Measurements from ENCODE around the gene ABCC8.
"Not testable (repeated sequence)": the region's sequence is repeated elsewhere in the genome, so short reads cannot be mapped to it uniquely, and the experiment has no call there.

ABCC8 gene

GRCh38 chr11:17434108-17434507, 42.5 kb downstream of the ABCC8 start:
- Histone ChIP-seq H3K27me3 (ENCODE audit: control insufficient read depth, insufficient read depth, low read length) (0 out of 2 replicates have a peak, but pooled peaks cover 3% of the 10 kb centered on the region), H3K36me3 (ENCODE audit: control insufficient read depth, insufficient read depth, low read length) (no peaks in the 10 kb centered on the region), H3K27ac (ENCODE audit: low read length) (no peak overlapping the region), H3K4me1 (ENCODE audit: control insufficient read depth, insufficient read depth, low read length) (no peaks in the 10 kb centered on the region), H3K4me3 (ENCODE audit: low read length) (no peak overlapping the region), H3K9me3 (ENCODE audit: control insufficient read depth, insufficient read depth, low read length) (no peaks in the 10 kb centered on the region)
- WGBS (ENCODE audit: insufficient coverage, insufficient read length): no CpG with 5 or more reads among the region's 4 CpGs
- no peak for DNase-seq (ENCODE audit: low read depth, low spot score)

- no peaks in the 10 kb centered on the region for H3K36me3 ChIP-seq (ENCODE audit: control insufficient read depth, insufficient read depth, low read length)
- no peak for DNase-seq (ENCODE audit: low read depth, low spot score)
- WGBS (ENCODE audit: insufficient coverage, insufficient read length): no CpG with 5 or more reads among the region's 7 CpGs
- H3K4me1 ChIP-seq (ENCODE audit: control insufficient read depth, insufficient read depth, low read length): no peaks in the 10 kb centered on the region
- H3K9me3 ChIP-seq (ENCODE audit: control insufficient read depth, insufficient read depth, low read length): no peaks in the 10 kb centered on the region
- H3K4me3 ChIP-seq (ENCODE audit: low read length): no peak overlapping the region
- H3K27ac ChIP-seq (ENCODE audit: low read length): no peak overlapping the region
- no peaks in the 10 kb centered on the region for H3K27me3 ChIP-seq (ENCODE audit: control insufficient read depth, insufficient read depth, low read length)
Observed at GRCh38 chr11:17432002-17432401, 44.6 kb downstream of the ABCC8 start.

GRCh38 chr11:17431139-17431538, 45.5 kb downstream of the ABCC8 start:
- no peak for DNase-seq (ENCODE audit: low read depth, low spot score)
- no peaks in the 10 kb centered on the region for H3K27me3 ChIP-seq (ENCODE audit: control insufficient read depth, insufficient read depth, low read length)
- WGBS (ENCODE audit: insufficient coverage, insufficient read length): no CpG with 5 or more reads among the region's 8 CpGs
- no peak overlapping the region for H3K4me3 ChIP-seq (ENCODE audit: low read length)
- no peaks in the 10 kb centered on the region for H3K4me1 ChIP-seq (ENCODE audit: control insufficient read depth, insufficient read depth, low read length)
- no peak overlapping the region for H3K27ac ChIP-seq (ENCODE audit: low read length)
- H3K36me3 ChIP-seq (ENCODE audit: control insufficient read depth, insufficient read depth, low read length): no peaks in the 10 kb centered on the region
- no peaks in the 10 kb centered on the region for H3K9me3 ChIP-seq (ENCODE audit: control insufficient read depth, insufficient read depth, low read length)

- H3K27me3 ChIP-seq (ENCODE audit: control insufficient read depth, insufficient read depth, low read length): no peaks in the 10 kb centered on the region
- no peaks in the 10 kb centered on the region for H3K4me1 ChIP-seq (ENCODE audit: control insufficient read depth, insufficient read depth, low read length)
- H3K27ac ChIP-seq (ENCODE audit: low read length): no peak overlapping the region
- no peak overlapping the region for H3K4me3 ChIP-seq (ENCODE audit: low read length)
- no CpG with 5 or more reads among the region's 13 CpGs for WGBS (ENCODE audit: insufficient coverage, insufficient read length)
- no peak for DNase-seq (ENCODE audit: low read depth, low spot score)
- no peaks in the 10 kb centered on the region for H3K9me3 ChIP-seq (ENCODE audit: control insufficient read depth, insufficient read depth, low read length)
- no peaks in the 10 kb centered on the region for H3K36me3 ChIP-seq (ENCODE audit: control insufficient read depth, insufficient read depth, low read length)
Observed at GRCh38 chr11:17430616-17431015, 46.0 kb downstream of the ABCC8 start.

GRCh38 chr11:17428925-17429324, 47.7 kb downstream of the ABCC8 start:
- H3K4me3 ChIP-seq (ENCODE audit: low read length): no peak overlapping the region
- H3K9me3 ChIP-seq (ENCODE audit: control insufficient read depth, insufficient read depth, low read length): no peaks in the 10 kb centered on the region
- no peaks in the 10 kb centered on the region for H3K36me3 ChIP-seq (ENCODE audit: control insufficient read depth, insufficient read depth, low read length)
- H3K27ac ChIP-seq (ENCODE audit: low read length): no peak overlapping the region
- H3K4me1 ChIP-seq (ENCODE audit: control insufficient read depth, insufficient read depth, low read length): no peaks in the 10 kb centered on the region
- H3K27me3 ChIP-seq (ENCODE audit: control insufficient read depth, insufficient read depth, low read length): no peaks in the 10 kb centered on the region
- WGBS (ENCODE audit: insufficient coverage, insufficient read length): no CpG with 5 or more reads among the region's 3 CpGs
- DNase-seq (ENCODE audit: low read depth, low spot score): no peak

DNA sequence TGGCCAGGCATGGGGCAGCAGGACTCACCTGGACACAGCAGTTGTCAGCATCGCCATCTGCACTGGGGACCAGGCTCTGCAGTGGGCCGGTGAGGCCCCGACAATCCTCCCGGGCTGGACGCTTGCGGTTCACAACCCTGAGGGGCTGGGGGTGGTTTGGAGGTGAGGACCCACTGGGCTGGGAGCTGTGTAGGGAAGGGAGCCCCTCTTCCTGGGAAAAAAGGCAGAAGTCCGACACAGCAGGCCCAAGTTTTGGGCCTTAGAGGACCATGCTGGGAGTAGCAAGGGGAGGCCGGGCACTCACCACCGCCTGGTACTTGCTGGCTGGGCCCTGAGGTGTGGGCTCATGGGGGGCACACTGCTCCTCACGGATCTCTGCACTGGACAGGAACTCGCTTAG, 48.4 kb downstream of the ABCC8 start:
- Histone ChIP-seq H3K4me1 (ENCODE audit: control insufficient read depth, insufficient read depth, low read length) (no peaks in the 10 kb centered on the region), H3K36me3 (ENCODE audit: control insufficient read depth, insufficient read depth, low read length) (no peaks in the 10 kb centered on the region), H3K4me3 (ENCODE audit: low read length) (no peak overlapping the region), H3K9me3 (ENCODE audit: control insufficient read depth, insufficient read depth, low read length) (no peaks in the 10 kb centered on the region), H3K27ac (ENCODE audit: low read length) (no peak overlapping the region), H3K27me3 (ENCODE audit: control insufficient read depth, insufficient read depth, low read length) (no peaks in the 10 kb centered on the region)
- no CpG with 5 or more reads among the region's 11 CpGs for WGBS (ENCODE audit: insufficient coverage, insufficient read length)
- DNase-seq (ENCODE audit: low read depth, low spot score): no peak

DNA sequence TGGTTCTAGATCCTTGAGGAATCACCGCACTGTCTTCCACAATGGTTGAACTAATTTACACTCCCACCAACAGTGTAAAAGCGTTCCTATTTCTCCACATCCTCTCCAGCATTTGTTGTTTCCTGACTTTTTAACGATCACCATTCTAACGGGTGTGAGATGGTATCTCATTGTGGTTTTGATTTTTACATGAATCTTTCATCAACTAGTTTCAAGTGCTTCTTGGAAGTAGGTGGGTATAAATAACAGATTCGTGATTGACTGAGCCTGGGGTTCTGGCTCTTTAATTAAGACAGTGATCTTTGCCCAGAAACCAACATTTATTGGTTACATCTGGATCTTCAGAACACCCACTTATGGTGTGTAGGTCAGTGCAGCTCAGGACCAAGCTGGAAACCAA, 50.4 kb downstream of the ABCC8 start:
- not testable (repeated sequence) for H3K36me3 ChIP-seq (ENCODE audit: control insufficient read depth, insufficient read depth, low read length); H3K9me3 ChIP-seq (ENCODE audit: control insufficient read depth, insufficient read depth, low read length); H3K27me3 ChIP-seq (ENCODE audit: control insufficient read depth, insufficient read depth, low read length); DNase-seq (ENCODE audit: low read depth, low spot score); H3K27ac ChIP-seq (ENCODE audit: low read length); H3K4me3 ChIP-seq (ENCODE audit: low read length); H3K4me1 ChIP-seq (ENCODE audit: control insufficient read depth, insufficient read depth, low read length)
- WGBS (ENCODE audit: insufficient coverage, insufficient read length): no CpG with 5 or more reads among the region's 5 CpGs

DNA sequence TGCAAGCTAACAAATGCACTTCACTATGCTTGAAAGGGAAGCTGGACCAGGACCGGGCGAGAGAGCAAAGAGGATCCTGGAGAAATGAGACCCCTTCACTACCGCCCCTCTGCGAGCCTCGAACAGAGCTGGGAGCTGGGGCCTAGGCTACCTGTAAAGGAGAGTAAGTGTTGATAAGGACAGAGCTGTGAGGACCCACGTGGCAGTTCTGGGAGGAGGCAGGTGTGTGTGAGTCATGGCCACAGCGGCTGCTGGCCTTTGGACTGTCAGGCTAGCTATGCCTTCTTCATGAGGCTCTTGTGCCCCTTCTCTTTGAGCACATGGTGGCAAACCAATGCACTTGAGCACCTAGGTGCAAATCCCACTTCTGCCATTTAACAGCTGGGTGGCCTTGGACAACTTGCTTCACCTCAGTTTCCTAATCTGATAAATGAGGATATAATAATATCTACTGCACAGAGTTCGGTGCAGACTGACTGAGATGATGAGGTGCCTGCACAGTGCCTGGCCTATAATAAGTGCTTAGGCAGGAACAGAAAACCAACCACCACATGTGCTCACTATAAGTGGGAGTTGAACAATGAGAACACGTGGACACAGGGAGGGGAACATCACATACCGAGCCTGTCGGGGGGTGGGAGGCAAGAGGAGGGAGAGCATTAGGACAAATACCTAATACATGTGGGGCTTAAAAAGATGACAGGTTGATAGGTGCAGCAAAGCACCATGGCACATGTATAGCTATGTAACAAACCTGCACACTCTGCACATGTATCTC, 52.9 kb downstream of the ABCC8 start:
- no peak overlapping the region for H3K4me3 ChIP-seq (ENCODE audit: low read length)
- H3K27ac ChIP-seq (ENCODE audit: low read length): no peak overlapping the region
- H3K4me1 ChIP-seq (ENCODE audit: control insufficient read depth, insufficient read depth, low read length): no peaks in the 10 kb centered on the region
- H3K27me3 ChIP-seq (ENCODE audit: control insufficient read depth, insufficient read depth, low read length): no peaks in the 10 kb centered on the region
- no CpG with 5 or more reads among the region's 11 CpGs for WGBS (ENCODE audit: insufficient coverage, insufficient read length)
- DNase-seq (ENCODE audit: low read depth, low spot score): no peak
- H3K9me3 ChIP-seq (ENCODE audit: control insufficient read depth, insufficient read depth, low read length): no peaks in the 10 kb centered on the region
- H3K36me3 ChIP-seq (ENCODE audit: control insufficient read depth, insufficient read depth, low read length): no peaks in the 10 kb centered on the region

- H3K27ac ChIP-seq (ENCODE audit: low read length): no peak overlapping the region
- no peak for DNase-seq (ENCODE audit: low read depth, low spot score)
- WGBS (ENCODE audit: insufficient coverage, insufficient read length): no CpG with 5 or more reads among the region's 4 CpGs
- no peaks in the 10 kb centered on the region for H3K36me3 ChIP-seq (ENCODE audit: control insufficient read depth, insufficient read depth, low read length)
- no peaks in the 10 kb centered on the region for H3K27me3 ChIP-seq (ENCODE audit: control insufficient read depth, insufficient read depth, low read length)
- H3K4me1 ChIP-seq (ENCODE audit: control insufficient read depth, insufficient read depth, low read length): no peaks in the 10 kb centered on the region
- no peak overlapping the region for H3K4me3 ChIP-seq (ENCODE audit: low read length)
- no peaks in the 10 kb centered on the region for H3K9me3 ChIP-seq (ENCODE audit: control insufficient read depth, insufficient read depth, low read length)
Observed at GRCh38 chr11:17421781-17422180, 54.9 kb downstream of the ABCC8 start.

- Histone ChIP-seq H3K9me3 (ENCODE audit: control insufficient read depth, insufficient read depth, low read length) (no peaks in the 10 kb centered on the region), H3K27me3 (ENCODE audit: control insufficient read depth, insufficient read depth, low read length) (no peaks in the 10 kb centered on the region), H3K36me3 (ENCODE audit: control insufficient read depth, insufficient read depth, low read length) (no peaks in the 10 kb centered on the region), H3K4me3 (ENCODE audit: low read length) (no peak overlapping the region), H3K4me1 (ENCODE audit: control insufficient read depth, insufficient read depth, low read length) (no peaks in the 10 kb centered on the region), H3K27ac (ENCODE audit: low read length) (no peak overlapping the region)
- DNase-seq (ENCODE audit: low read depth, low spot score): no peak
- WGBS (ENCODE audit: insufficient coverage, insufficient read length): no CpG with 5 or more reads among the region's 2 CpGs
Observed at GRCh38 chr11:17418444-17419081, 58.1 kb downstream of the ABCC8 start.

DNA sequence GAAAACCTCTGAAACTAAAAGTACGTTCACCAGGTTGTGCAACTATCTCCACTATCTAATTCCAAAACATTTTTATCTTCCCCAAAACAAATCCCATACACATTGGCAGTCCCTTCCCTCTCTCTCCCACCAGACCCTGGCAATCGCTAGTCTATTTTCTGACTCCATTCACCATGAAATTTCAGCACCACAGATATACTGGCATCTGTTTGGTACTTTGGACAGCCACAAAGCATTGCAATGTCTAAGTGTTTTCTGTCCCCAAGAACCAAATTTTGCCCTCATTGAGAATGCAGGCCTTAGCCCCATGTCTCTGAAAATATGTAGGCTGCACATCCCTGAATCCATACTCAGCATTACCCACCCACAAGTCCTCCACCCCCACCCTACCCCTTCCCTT, 60.2 kb downstream of the ABCC8 start:
- H3K27me3 ChIP-seq (ENCODE audit: control insufficient read depth, insufficient read depth, low read length): no peaks in the 10 kb centered on the region
- H3K4me1 ChIP-seq (ENCODE audit: control insufficient read depth, insufficient read depth, low read length): no peaks in the 10 kb centered on the region
- H3K9me3 ChIP-seq (ENCODE audit: control insufficient read depth, insufficient read depth, low read length): no peaks in the 10 kb centered on the region
- no peak overlapping the region for H3K27ac ChIP-seq (ENCODE audit: low read length)
- 100% methylated on average over 1 of the region's 2 CpGs for WGBS (ENCODE audit: insufficient coverage, insufficient read length)
- no peak for DNase-seq (ENCODE audit: low read depth, low spot score)
- H3K4me3 ChIP-seq (ENCODE audit: low read length): no peak overlapping the region
- no peaks in the 10 kb centered on the region for H3K36me3 ChIP-seq (ENCODE audit: control insufficient read depth, insufficient read depth, low read length)
